ENCODE results near the gene RAB31.
A peak's percentile ranks its signal among the peaks of the same experiment; 100 is the strongest.
"Not testable (repeated sequence)": the region's sequence is repeated elsewhere in the genome, so short reads cannot be mapped to it uniquely, and the experiment has no call there.

Gene RAB31

DNA sequence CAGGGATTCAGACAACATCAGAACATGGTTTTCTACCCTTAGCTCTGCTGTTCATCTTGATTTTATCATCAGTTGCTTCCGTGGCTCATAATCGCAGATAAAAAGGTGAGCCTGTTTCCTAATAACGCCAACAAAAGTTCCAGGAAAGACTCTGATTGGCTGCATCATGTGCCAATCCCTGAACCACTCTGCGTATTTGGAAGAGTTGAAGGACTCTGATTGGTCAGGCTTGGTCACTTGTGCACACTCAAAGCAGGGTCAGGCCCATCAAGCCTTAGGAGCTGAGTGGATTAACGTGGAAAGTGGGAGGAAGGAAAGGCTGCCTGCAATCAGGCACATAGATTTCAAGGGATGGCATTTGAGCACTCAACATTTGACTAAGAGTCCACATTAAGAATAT lies 189.0 kb downstream of the RAB31 start:
- TF ChIP-seq, protein P1, sequence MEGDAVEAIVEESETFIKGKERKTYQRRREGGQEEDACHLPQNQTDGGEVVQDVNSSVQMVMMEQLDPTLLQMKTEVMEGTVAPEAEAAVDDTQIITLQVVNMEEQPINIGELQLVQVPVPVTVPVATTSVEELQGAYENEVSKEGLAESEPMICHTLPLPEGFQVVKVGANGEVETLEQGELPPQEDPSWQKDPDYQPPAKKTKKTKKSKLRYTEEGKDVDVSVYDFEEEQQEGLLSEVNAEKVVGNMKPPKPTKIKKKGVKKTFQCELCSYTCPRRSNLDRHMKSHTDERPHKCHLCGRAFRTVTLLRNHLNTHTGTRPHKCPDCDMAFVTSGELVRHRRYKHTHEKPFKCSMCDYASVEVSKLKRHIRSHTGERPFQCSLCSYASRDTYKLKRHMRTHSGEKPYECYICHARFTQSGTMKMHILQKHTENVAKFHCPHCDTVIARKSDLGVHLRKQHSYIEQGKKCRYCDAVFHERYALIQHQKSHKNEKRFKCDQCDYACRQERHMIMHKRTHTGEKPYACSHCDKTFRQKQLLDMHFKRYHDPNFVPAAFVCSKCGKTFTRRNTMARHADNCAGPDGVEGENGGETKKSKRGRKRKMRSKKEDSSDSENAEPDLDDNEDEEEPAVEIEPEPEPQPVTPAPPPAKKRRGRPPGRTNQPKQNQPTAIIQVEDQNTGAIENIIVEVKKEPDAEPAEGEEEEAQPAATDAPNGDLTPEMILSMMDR (IDR thresholded peaks at IDR 0.05; ENCODE audit: low read depth, low read length) = no peak
- Histone ChIP-seq H3K9me3 (ENCODE audit: severe bottlenecking) (no peaks in the 10 kb centered on the region), H3K36me3 (no peaks in the 10 kb centered on the region), H3K27ac (no peak overlapping the region), H3K27me3 (ENCODE audit: insufficient read depth, low read depth, severe bottlenecking) (no peaks in the 10 kb centered on the region), H3K4me3 (ENCODE audit: low read depth, low read length) (no peak overlapping the region)
- no peak for DNase-seq

GRCh38 chr18:9897787-9898291 lies 189.7 kb downstream of the RAB31 start:
- H3K27ac ChIP-seq; H3K36me3 ChIP-seq; H3K4me3 ChIP-seq (ENCODE audit: low read depth, low read length); DNase-seq; H3K9me3 ChIP-seq (ENCODE audit: severe bottlenecking); H3K27me3 ChIP-seq (ENCODE audit: insufficient read depth, low read depth, severe bottlenecking): not testable (repeated sequence)

GRCh38 chr18:9898792-9899549 lies 190.9 kb downstream of the RAB31 start:
- no peak overlapping the region for H3K27ac ChIP-seq

GRCh38 chr18:9899550-9899930 lies 191.4 kb downstream of the RAB31 start:
- H3K27ac ChIP-seq; H3K9me3 ChIP-seq (ENCODE audit: severe bottlenecking); DNase-seq: not testable (repeated sequence)

More at GRCh38 chr18:9898792-9899549, 190.9 kb downstream of the RAB31 start:
- H3K27me3 ChIP-seq (ENCODE audit: insufficient read depth, low read depth, severe bottlenecking) = no peaks in the 10 kb centered on the region
- TF ChIP-seq, protein P1 (IDR thresholded peaks at IDR 0.05; ENCODE audit: low read depth, low read length) = no peak
- no peak overlapping the region for H3K4me3 ChIP-seq (ENCODE audit: low read depth, low read length)
- no peak for DNase-seq
- H3K36me3 ChIP-seq = no peaks in the 10 kb centered on the region
- H3K9me3 ChIP-seq (ENCODE audit: severe bottlenecking) = no peaks in the 10 kb centered on the region

GRCh38 chr18:9900699-9901098 lies 192.6 kb downstream of the RAB31 start:
- TF ChIP-seq, protein P1 (IDR thresholded peaks at IDR 0.05; ENCODE audit: low read depth, low read length) = no peak
- no peak for DNase-seq
- no peaks in the 10 kb centered on the region for H3K9me3 ChIP-seq (ENCODE audit: severe bottlenecking)

More at GRCh38 chr18:9899550-9899930, 191.4 kb downstream of the RAB31 start:
- H3K36me3 ChIP-seq; H3K27me3 ChIP-seq (ENCODE audit: insufficient read depth, low read depth, severe bottlenecking); H3K4me3 ChIP-seq (ENCODE audit: low read depth, low read length): not testable (repeated sequence)

DNA sequence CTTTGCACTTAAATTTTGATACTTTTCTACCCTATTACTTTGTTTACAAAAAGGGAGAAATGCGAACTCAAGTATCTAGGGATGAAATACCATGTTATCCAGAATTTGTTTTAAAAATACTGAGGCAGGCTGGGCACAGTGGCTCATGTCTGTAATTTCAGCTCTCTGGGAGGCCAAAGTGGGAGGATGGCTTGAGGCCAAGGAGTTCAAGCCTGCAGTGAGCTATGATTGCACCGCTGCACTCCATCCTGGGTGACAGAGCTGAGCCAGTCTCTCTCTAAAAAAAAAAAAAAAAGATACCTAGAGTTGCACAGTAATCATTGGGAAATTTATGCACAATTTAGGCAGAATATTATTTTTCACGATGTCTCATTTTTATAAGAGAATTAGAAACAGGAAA lies 193.3 kb downstream of the RAB31 start:
- Histone ChIP-seq H3K27me3 (ENCODE audit: insufficient read depth, low read depth, severe bottlenecking) (no peaks in the 10 kb centered on the region), H3K36me3 (no peaks in the 10 kb centered on the region), H3K27ac (no peak overlapping the region), H3K9me3 (ENCODE audit: severe bottlenecking) (no peaks in the 10 kb centered on the region), H3K4me3 (ENCODE audit: low read depth, low read length) (no peak overlapping the region)
- DNase-seq = no peak
- TF ChIP-seq, protein P1 (IDR thresholded peaks at IDR 0.05; ENCODE audit: low read depth, low read length) = no peak

More at GRCh38 chr18:9900699-9901098, 192.6 kb downstream of the RAB31 start:
- no peaks in the 10 kb centered on the region for H3K27me3 ChIP-seq (ENCODE audit: insufficient read depth, low read depth, severe bottlenecking)
- no peak overlapping the region for H3K27ac ChIP-seq
- H3K4me3 ChIP-seq (ENCODE audit: low read depth, low read length) = no peak overlapping the region
- no peaks in the 10 kb centered on the region for H3K36me3 ChIP-seq

DNA sequence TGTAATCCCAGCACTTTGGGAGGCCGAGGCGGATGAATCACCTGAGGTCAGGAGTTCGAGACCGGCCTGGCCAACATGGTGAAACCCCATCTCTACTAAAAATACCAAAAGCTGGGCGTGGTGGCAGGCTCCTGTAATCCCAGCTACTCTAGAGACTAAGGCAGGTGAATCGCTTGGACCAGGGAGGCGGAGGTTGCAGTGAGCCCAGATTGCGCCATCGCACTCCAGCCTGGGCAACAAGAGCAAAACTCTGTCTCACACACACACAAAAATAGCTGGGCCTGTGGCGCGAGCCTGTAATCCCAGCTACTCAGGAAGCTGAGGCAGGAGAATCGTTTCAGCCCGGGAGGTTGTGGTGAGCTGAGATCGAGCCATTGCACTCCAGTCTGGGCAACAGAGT lies 194.2 kb downstream of the RAB31 start:
- not testable (repeated sequence) for H3K4me3 ChIP-seq (ENCODE audit: low read depth, low read length); H3K36me3 ChIP-seq; H3K27me3 ChIP-seq (ENCODE audit: insufficient read depth, low read depth, severe bottlenecking); H3K27ac ChIP-seq; H3K9me3 ChIP-seq (ENCODE audit: severe bottlenecking)
- DNase-seq = peak; percentile 15

Measured in WERI-Rb-1 (cell line).